Ramos (cell line): Measurements from ENCODE around the gene PITPNM3.
"Not testable (repeated sequence)": the region's sequence is repeated elsewhere in the genome, so short reads cannot be mapped to it uniquely, and the experiment has no call there.

ENCODE experiments used
- in situ Hi-C: fragments of 300-500 bp; cut with MboI; formaldehyde crosslinking; loops from one replicate; pipeline ENCODE4 v1.14.3; 2022; ENCODE audit warnings: low sequenced_read_pairs; ENCODE audit not compliant: unreplicated experiment

PITPNM3 gene

DNA sequence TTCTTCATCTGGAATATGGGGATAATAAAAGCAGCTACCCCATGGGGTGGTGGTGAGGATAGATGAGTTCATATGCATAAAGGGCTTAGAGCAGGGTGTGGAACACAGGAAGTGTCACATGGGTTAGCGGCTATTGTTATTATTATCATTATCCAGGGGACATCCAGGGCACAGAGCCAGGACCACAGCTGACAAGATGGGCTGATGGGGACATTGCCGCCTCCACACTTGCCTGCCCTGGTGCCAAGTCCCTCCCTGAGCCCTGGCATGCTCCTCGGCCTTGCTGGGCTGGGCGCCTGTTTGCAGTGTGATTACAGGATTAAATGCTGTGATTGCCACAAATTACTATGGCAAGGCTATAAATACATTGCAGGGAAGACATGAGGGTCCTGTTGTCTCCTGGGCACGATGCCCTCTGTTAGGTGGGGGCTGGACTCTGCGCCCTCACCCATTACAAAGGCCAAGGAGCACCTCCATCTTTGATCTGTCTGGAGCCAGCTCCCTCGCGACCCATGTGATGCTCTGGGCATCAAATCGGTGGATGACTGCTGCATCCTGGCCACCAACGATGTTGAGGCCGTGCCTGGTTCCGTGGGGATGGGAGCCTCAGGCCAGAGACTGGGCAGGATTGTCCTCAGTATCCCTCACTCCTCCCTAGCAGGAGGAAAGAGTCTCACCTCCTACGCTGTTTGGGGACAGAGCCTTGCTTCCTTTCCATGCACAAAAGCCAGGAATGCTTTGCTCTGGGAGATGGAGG is 68.9 kb downstream of the PITPNM3 start:
- in situ Hi-C loops = no loop called here

DNA sequence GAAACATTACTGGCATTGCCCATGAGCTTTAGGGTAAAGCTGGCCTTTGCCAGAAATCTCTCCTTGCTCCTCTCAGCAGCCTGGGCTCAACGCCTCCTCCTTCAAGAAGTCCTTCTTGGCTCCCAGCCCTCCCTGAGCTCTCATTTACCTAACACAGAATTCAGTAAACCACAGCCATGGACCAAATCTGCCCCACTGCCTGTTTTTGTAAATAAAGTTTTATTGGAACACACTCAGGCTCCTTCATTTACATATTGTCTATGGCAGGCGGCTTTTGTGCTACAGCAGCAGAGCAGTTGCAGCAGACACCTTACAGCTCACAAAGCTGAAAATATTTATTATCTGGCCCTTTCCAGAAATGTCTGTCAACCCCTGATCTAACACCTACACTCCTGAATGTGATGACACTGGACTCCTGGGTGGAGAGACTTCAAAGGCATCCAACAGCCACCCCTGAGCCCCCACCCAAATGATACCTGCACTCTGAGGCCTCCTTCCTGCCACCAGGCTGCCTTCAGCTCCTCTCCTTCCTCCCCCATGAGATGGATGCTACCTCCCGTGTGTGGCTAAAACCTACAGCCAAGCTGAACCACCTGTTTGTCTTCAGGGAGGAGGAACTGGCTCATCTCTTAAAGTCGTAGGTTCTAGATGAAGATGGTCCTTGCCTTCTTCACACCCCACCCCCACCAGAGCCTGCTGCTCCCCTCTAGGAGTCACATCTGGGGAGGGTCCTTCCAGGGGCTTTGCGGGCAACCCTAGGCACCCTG is 70.5 kb downstream of the PITPNM3 start:
- in situ Hi-C loops = no loop called here

DNA sequence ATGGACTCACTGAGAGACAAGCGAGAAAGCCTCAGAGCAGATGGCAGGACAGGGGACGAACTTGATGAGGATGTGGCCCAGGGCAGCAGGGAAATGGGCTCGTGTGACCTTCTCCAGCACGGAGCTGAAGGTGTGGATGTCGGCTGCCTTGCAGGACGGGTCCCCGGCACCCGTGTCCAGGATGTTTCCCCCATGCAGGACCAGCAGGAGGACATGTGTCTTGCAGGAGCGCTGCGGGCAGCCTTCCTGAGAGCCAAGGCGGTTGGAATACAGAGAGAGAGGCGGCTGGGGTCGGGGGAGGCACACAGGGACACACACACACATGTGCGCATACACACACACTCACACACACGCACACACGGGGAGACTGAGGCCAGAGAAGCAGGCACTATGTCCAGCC is 72.8 kb downstream of the PITPNM3 start:
- in situ Hi-C loops = no loop called here

DNA sequence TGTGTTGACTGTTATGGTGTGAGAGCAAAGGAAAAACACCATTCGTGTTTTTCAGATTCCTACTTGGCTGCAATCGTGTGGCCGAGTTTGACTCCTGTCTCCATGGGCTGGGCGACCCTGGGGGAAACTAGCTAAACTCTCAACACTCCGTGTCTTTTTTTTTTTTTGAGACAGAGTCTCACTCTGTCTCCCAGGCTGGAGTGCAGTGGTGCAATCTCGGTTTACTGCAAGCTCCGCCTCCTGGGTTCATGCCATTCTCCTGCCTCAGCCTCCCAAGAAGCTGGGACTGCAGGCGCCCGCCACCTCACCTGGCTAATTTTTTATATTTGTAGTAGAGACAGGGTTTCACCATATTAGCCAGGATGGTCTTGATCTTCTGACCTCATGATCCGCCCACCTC is 73.6 kb downstream of the PITPNM3 start:
- in situ Hi-C loops = not testable (repeated sequence)

DNA sequence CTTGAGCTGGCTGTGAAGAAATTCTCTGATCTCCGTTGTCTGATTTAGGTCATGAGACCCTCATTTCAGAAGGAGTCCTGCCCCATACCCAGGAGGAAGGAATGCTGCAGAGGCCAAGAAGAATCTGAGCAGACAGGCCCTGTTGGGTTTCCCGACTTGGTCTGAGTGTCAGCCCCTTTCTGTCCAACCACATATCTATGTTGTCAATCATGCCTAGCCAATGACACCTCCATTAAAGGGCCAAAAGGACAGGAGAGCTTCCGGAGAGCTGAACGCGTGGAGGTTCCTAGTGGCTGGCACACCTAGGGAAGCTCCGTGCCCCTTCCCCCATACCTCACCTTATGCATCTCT is 74.3 kb downstream of the PITPNM3 start:
- in situ Hi-C loops = no loop called here

DNA sequence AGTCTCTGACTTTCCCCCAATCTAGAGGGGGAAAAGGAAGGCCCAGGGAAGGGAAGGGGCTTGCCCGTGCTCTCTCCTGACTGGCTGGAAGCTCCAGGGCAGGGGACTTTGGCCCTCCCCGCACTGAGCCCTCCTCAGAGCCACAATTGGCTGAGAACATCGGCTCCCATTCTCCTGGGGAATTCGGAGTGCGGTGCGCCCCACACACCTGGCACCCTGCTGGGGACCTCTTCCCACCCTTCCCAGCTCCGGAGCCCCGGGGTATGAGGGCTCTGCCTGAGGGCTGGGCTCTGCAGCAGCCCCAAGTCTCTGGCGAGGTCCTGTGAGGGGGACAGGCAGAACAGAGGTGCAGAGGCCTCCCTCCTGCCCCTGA is 76.1 kb downstream of the PITPNM3 start:
- in situ Hi-C loops = no loop called here

DNA sequence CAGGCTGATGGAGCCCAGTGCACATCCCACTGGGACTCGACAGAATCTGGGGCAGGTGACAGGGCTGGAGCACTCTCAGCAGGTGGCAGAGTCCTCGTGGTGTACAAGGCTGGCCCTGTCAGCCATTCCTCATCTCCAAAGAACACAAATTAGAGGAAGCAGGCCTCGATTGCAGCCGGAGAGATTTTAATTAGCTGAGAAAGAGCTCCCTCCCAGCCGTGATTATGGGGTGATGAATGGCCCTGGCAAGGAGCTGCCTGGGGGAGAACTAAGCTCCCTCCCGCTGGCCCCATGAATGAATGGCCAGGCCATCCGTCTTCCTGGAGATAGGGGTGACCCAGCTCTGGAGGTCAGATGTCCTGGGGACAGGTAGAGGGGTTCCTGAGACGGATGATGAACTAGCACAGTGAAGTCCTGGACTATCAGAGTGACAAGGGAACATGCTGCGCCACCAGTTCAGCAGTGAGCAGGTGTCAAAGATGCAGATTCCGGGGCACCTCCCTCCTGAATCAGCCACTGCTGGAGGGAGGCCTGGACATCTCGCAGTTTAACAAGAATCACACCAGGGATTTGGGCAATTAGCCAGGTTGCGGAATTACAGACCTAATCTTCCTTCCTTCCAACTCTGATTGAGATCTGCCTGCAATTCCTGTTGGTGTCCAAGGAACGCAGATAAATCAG is 76.6 kb downstream of the PITPNM3 start:
- in situ Hi-C loops = no loop called here

DNA sequence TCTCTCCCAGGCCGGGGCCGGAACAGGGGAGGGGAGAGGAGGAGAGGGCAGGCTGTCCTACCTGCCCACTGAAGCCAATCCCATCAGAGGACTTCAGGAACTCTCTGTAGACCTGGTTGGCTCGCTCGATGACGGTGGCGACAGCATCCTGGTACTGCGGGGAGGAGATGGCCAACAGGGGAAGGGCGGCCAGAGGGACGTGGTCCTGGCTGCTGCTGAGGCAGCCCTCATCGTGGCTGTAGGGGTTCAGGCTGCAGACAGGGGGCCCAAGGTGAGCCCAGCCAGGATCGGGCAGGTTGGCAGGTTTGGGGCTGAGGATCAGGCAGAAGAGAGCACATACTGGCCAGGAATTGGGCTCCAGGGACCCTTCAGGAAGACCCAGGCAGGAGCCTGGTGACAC is 77.9 kb downstream of the PITPNM3 start:
- in situ Hi-C loops = no loop called here

DNA sequence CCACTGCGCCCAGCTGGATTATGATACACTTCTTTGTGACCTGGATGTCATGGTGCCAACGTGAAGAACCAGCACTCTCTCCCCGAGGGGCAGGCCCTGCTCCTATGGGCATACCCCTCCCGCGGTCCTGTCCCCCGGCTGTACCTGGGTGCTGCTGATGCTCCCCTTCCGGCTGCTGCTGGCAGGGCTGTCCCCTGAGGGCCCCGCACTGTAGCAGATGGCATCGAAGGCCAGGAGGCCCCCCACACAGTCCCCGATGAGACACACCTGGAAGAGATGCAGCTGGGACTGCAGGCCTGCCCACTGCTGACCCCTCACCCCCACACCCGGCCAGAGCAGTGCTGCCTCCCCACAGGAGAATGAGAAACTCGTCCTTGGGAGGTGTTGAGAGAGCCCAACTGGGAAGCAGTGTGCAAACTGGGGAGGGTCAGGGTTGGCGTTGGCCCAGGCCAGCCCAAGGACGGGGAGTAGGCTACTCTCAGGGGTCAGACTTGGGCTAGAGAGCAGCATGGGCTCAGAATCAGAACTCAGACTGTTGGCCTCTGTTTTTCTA is 78.4 kb downstream of the PITPNM3 start:
- in situ Hi-C loops = no loop called here

DNA sequence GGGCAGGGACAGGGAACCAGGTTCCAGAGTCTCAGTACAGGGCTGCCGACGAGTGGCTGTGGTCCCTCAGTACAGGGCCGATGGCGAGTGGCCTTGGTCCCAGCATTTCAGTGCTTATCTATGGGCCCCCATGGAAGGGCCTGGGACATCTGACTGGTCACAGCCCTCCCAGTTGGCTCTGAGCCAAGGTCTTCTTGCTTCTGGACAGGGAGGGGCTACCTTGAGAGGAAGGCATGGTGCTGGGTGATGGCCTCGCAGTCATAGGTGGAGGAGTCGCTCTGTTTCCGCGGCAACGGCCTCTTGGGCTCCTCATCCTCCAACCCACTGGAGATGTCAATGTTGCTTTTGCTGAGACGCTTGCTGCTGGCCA is 79.6 kb downstream of the PITPNM3 start:
- in situ Hi-C loops = no loop called here

DNA sequence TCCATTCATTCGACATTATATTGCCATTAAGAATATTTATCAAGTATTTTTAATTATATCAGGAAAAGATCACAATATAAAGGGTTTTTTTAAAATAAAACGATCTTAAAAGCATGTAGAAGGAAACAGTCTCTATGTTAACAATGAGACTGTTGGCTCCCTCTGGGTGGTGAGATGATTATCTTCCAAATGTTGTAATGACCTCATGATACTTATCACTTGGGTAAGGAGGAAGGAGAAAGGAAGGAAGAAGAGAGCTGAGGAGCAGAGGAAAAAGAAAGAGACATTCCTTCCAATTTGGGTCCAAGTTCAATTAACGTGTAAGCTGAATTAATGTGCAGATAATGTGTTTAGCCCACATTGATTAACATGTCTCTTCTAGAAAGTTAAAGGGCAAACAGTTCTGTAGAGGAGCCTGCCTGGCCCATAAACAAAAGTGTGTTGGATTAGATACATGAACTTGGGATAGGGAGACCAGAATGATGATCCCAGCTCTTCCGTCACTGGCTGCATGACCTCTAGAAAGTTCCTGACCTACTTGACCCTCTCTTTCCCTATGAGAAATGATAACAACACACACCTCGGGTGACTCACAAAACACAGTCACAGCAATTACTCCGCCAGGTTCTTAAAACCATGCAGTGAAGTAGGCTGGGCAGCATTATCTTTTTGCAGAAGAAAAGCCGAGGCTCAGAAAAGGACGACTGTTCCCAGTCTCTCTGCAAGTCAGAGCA is 80.1 kb downstream of the PITPNM3 start:
- in situ Hi-C loops = no loop called here

DNA sequence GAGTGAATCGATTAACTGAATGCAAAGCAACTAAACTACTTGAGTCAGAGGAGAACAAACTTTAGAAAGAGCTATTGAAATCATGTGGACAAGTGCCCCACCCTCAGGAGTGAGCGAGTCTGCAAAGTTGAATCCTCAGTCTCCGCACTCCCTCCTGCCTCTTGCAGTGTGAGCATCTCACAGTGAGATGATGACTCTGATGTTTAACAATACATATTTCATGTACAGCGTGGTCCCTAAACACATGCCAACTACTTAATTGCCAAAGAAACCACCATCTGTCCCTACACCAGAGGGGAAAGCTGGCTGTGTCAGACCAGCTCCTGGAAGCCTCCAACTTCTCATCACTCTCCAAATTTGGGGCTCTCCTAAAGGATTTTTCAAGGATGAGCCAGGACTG is 80.9 kb downstream of the PITPNM3 start:
- in situ Hi-C loops = no loop called here

DNA sequence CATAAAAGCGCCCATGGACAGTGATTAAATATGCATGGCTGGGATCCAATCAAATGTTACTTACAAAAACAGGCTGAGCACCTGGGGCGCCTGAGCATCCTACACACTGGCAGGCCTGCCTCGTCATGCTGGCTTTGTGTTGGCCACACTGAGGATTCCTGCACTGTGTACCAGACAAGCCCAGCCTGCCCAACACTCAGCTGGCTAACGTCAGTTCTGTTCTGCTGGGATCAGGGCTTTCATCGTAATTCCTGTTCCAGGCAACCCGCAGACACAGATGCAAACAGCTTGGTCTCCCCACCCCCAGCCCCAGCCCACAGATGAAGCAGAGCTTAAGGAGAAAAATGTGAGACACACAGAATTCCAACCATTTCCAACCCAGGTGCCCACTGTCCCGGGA is 81.4 kb downstream of the PITPNM3 start:
- in situ Hi-C loops = no loop called here

DNA sequence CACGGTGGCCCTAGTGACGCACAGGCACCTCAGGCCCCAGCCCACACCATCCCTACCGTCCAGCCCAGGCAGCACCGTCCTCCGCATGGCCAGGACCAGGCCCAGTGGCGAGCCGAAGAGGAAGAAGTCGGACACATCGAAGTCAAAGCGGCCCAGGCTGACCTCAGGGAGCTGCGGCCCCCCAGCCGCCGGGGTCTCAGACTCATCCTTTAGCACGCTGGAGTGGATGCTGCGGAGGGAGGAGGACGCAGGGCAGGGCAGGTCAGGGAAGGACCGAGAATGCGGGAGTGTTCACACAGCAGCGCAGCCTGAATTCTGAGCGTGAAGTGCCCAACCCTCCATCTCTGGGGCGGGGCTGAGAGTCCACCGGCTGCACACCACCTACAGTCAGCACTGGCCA is 82.0 kb downstream of the PITPNM3 start:
- in situ Hi-C loops = no loop called here

DNA sequence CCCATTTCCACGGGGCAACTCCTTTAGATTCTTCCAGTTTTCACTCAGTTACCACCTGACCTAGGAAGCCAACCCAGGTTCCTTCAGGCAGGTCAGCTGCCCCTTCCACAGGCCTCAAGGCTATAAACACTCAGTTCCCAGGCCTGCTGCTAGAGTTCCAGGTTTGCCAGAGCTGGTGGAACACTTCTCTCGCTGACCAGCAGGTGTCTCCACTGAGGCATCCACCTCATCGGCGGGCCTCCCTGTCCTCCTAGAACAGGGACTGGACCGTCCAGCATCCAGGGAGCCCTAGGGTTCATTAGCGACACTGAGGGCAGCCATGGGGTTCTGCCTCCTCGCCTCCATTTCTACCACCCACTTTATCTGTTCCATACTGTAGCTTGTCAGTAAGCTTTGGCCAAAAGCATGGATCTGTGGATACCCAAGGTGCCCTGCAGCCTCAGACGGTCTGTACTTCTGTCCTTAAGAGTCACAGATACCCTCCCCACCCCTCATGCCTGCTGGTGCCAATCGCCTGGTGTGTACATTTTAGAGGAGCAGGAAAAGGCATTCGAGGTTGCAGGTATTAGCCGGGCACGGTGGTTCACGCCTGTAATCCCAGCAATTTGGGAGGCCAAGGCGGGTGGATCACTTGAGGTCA is 83.1 kb downstream of the PITPNM3 start:
- in situ Hi-C loops = no loop called here

DNA sequence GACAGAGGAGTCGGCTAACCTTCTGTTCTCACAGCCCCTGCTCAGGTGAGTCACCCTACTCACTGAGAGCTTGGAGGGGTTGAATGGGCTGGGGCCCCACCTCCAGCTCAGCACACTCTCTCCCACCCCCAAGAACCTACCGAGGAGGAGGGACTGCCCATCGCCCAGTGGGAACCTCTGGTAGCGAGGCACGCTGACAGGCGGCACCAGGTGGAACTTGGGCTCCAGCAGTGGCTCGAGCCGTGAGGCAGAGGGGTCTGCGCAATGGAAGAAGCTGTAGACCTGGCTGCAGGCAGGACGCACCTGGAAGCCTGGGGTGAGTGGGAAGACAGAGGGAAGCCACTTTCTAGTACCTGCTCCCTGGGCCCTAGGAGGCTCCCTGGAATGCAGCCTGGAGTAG is 83.8 kb downstream of the PITPNM3 start:
- in situ Hi-C loops = no loop called here

DNA sequence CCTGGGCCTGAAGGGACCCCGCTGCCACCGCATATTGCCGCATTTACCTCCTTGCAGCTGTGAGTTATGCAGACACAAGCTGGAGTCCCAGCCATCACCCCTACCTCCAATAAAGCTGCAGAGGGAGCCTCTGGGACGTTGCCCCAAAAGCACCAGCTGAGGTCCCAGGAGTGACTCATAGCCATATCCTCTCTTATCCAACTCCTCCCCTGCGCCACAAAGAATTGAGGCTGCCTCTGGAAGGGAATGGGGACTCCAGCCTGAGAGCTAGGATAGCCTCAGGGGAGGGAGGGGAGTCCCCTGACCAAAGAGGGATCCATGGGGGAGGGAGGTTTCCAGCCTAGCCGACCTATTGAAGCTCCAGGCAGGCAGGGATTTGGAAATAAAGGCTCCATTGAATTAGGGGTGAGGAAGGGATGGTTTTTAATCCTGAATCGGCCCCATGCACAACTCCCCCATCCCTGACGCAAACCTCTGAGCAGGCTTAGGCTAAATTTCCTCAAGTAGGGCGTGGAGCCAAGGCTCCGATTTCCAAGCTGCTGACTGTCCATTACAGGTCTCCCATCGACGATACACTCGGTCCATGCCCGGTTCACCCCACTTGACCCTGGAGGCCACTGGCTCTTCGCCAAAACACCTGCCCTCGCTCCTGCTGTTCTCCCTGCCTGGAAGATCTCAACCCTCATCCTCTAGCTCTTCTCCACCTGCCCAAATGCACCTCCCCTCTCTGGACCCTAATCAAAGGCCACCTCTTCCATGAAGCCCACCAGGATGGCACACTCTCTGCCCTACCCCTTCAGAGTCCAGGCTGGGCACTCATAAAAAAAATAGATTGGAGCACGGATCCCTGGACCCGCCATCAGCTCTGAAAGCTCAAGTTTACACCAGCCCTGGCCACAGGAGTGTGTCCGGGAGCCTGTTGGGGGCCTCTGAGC is 84.6 kb downstream of the PITPNM3 start:
- in situ Hi-C loops = no loop called here

DNA sequence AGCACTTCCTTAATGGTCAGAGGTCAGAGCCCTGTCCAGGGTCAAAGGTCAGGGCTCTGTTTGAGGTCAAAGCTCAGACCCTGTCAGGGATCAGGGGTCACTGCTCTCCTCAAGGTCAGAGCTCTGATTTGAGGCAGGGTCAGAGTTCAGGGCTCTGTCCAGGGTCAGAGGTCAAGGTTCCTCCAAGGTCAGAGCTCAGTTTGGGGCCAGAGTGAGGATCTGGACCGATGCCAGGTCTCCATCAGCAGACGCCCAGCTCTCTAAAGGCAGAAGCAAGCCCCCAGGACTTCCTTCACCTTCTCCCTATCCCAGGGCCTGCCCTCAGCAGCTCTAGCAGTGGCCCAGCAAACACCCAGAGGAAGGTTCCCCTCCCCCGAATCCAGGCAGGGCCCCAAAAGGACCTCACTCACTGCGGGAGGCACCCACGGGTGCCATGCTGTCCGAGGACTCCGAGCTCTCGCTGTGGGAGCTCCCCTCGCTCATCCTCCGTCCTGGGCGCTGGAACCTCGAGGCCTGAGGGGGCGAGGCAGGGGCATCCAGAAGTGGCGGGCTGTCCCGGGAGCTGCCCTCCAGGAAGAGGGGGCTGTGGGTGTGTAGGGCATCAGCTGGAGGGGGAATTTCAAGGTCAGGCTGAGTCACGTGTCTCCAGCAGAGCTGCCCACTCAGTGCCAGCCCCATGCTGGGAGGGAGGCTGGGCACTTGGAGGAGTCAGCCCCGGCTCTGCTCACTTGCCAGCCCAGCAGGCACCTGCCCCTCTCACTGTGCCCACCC is 85.4 kb downstream of the PITPNM3 start:
- in situ Hi-C loops = no loop called here
